Subcutaneous abdominal adipose tissue (tissue), 5 donors: Measurements from ENCODE around the gene ST3GAL6.

ENCODE experiments used
- H3K27ac ChIP-seq: one replicate; pipeline ENCODE4 v1.7.0; 2013; ENCODE audit warnings: low read depth, mild to moderate bottlenecking, inconsistent platforms, low read length, moderate library complexity
- H3K27me3 ChIP-seq, 5 donors: one replicate each; pipeline ENCODE4 v1.7.0; 2013; ENCODE audit warnings: low read length in 5 of 5, inconsistent platforms in 1 of 5; ENCODE audit not compliant: control insufficient read depth in 5 of 5, insufficient read depth in 4 of 5
- H3K36me3 ChIP-seq, 5 donors: one replicate each; pipeline ENCODE4 v1.7.0; 2013; ENCODE audit warnings: low read length in 5 of 5; ENCODE audit not compliant: control insufficient read depth in 5 of 5, insufficient read depth in 5 of 5
- H3K4me1 ChIP-seq, 5 donors: one replicate each; pipeline ENCODE4 v1.7.0; 2013; ENCODE audit warnings: low read length in 5 of 5, mild to moderate bottlenecking in 3 of 5, moderate library complexity in 1 of 5; ENCODE audit not compliant: control insufficient read depth in 5 of 5, insufficient read depth in 5 of 5
- H3K4me3 ChIP-seq, 5 donors: one replicate each; pipeline ENCODE4 v1.7.0; 2013; ENCODE audit warnings: low read length in 5 of 5, low read depth in 1 of 5
- H3K9ac ChIP-seq, 5 donors: one replicate each; pipeline ENCODE4 v1.7.0; 2013; ENCODE audit warnings: low read length in 5 of 5, mild to moderate bottlenecking in 4 of 5, moderate library complexity in 3 of 5
- H3K9me3 ChIP-seq, 5 donors: one replicate each; pipeline ENCODE4 v1.7.0; 2013; ENCODE audit warnings: low read length in 5 of 5; ENCODE audit not compliant: control insufficient read depth in 5 of 5
- donor health status: healthy.
- donor health status: healthy.
- donor health status: healthy.
- donor health status: healthy.
- donor health status: healthy.

ST3GAL6 gene

GRCh38 chr3:98737301-98737700, 25.8 kb upstream of the ST3GAL6 start:
- Histone ChIP-seq H3K4me3 (no peak overlapping the region), H3K27ac (no peak overlapping the region), H3K27me3 (no peaks in the 10 kb centered on the region), H3K9ac (no peak overlapping the region), H3K9me3 (no peaks in the 10 kb centered on the region), H3K36me3 (no peaks in the 10 kb centered on the region), H3K4me1 (peaks cover 3 to 25% (median 20%) of the 10 kb centered on the region in 5 donors)

DNA sequence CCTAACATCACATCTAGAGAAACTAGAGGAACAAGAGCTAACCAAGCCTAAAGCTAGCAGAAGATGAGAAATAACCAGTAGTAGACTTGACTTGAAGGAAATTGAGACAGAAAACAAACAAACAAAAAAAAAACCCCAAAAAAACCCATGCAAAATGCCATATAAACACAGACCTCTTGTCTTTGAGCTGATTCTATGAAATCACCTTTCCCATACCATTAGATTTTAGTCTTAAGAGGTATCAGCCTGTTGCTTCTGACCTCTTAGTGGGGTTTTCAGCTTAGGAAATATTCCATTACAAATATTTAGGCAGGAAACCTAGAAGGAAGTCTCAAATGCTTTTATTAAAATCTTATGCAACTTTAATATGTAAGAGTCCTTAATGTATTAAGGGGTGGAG, 23.9 kb upstream of the ST3GAL6 start:
- Histone ChIP-seq H3K27me3 (no peaks in the 10 kb centered on the region), H3K27ac (peak overlapping the region; percentile 3), H3K9me3 (no peaks in the 10 kb centered on the region), H3K4me1 (peaks cover 3 to 13% (median 9%) of the 10 kb centered on the region in 5 donors), H3K4me3 (no peak overlapping the region), H3K9ac (no peak overlapping the region), H3K36me3 (no peaks in the 10 kb centered on the region)

GRCh38 chr3:98740324-98740723, 22.8 kb upstream of the ST3GAL6 start:
- no peaks in the 10 kb centered on the region for H3K27me3 ChIP-seq
- H3K4me3 ChIP-seq = no peak overlapping the region
- H3K4me1 ChIP-seq = peaks cover 0 to 6% (median 0%) of the 10 kb centered on the region in 5 donors
- no peaks in the 10 kb centered on the region for H3K36me3 ChIP-seq
- no peaks in the 10 kb centered on the region for H3K9me3 ChIP-seq
- H3K27ac ChIP-seq = no peak overlapping the region
- H3K9ac ChIP-seq = no peak overlapping the region

- H3K4me3 ChIP-seq = no peak overlapping the region
- H3K27ac ChIP-seq = no peak overlapping the region
- no peaks in the 10 kb centered on the region for H3K36me3 ChIP-seq
- H3K9ac ChIP-seq = no peak overlapping the region
- no peaks in the 10 kb centered on the region for H3K9me3 ChIP-seq
- no peaks in the 10 kb centered on the region for H3K27me3 ChIP-seq
- H3K4me1 ChIP-seq = peaks cover 0 to 7% (median 0%) of the 10 kb centered on the region in 5 donors
These were observed 21.9 kb upstream of the ST3GAL6 start for GRCh38 chr3:98741121-98741716.

DNA sequence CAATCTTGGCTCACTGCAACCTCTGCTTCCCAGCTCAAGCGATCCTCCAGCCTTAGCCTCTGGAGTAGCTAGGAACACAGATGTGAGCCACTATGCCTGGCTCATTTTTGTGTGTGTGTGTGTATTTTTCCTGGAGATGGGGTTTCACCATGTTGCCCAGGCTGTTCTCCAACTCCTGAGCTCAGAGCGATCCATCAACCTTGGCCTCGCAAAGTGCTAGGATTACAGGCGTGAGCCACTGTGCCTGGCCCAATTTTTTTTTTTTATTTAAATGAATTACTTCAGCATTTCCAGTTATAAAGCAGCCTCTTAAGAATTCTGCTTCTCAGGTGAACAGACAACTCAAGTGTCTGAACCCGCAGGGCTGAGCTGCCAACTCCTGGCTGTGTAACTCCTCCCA, 20.1 kb upstream of the ST3GAL6 start:
- Histone ChIP-seq H3K27ac (no peak overlapping the region), H3K9me3 (no peaks in the 10 kb centered on the region), H3K4me1 (peaks cover 0 to 7% (median 0%) of the 10 kb centered on the region in 5 donors), H3K27me3 (no peaks in the 10 kb centered on the region), H3K9ac (no peak overlapping the region), H3K4me3 (no peak overlapping the region), H3K36me3 (no peaks in the 10 kb centered on the region)

GRCh38 chr3:98744283-98744682, 18.9 kb upstream of the ST3GAL6 start:
- Histone ChIP-seq H3K9ac (no peak overlapping the region), H3K4me1 (peaks cover 0 to 9% (median 0%) of the 10 kb centered on the region in 5 donors), H3K9me3 (no peaks in the 10 kb centered on the region), H3K27me3 (no peaks in the 10 kb centered on the region), H3K36me3 (no peaks in the 10 kb centered on the region), H3K4me3 (no peak overlapping the region), H3K27ac (no peak overlapping the region)

- H3K4me1 ChIP-seq = peaks cover 0 to 11% (median 0%) of the 10 kb centered on the region in 5 donors
- no peak overlapping the region for H3K27ac ChIP-seq
These were observed 17.4 kb upstream of the ST3GAL6 start for GRCh38 chr3:98745718-98746117.

DNA sequence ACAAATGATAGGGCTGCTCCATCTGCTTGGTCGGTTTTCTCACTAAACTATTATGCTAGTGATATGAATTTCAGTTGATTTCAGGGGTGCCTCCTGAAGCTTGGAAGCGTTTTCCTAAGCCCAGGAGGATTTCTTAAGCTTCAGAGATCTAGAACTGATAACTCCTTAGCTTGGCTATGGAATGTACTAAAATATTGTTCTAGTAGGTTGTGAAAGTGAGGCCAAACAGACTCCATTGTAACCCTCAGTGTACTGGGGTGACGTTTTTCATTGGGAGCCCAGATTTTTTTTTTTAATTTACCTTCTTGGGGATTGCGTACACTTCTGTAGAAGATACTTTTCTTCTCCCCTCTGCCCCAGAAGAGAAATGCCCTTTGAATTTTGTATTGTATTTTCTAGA, 17.0 kb upstream of the ST3GAL6 start:
- Histone ChIP-seq H3K36me3 (no peaks in the 10 kb centered on the region), H3K4me3 (no peak overlapping the region), H3K4me1 (peaks cover 0 to 11% (median 0%) of the 10 kb centered on the region in 5 donors), H3K9ac (no peak overlapping the region), H3K9me3 (no peaks in the 10 kb centered on the region), H3K27ac (no peak overlapping the region), H3K27me3 (no peaks in the 10 kb centered on the region)

More at GRCh38 chr3:98745718-98746117, 17.4 kb upstream of the ST3GAL6 start:
- Histone ChIP-seq H3K9me3 (no peaks in the 10 kb centered on the region), H3K4me3 (no peak overlapping the region), H3K9ac (no peak overlapping the region), H3K36me3 (no peaks in the 10 kb centered on the region), H3K27me3 (no peaks in the 10 kb centered on the region)

DNA sequence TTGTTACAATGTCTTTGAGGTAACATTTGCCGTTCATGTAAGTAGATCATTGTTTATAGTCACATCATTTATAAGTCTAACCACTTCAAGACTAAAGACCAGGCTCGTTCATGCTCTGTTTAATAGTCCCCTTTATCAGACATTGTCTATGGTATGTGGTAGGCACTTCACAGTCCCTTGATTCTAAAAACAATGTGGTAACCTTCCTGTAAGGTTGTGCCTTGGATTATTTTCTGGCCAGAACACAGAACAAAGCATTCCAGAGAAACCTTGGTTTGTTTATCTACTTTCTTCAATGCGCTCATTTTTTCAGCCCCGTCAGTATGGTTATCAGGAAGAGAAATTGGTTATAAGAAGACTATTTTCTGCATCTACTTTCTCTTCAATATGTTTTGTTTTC, 16.3 kb upstream of the ST3GAL6 start:
- Histone ChIP-seq H3K9me3 (no peaks in the 10 kb centered on the region), H3K4me3 (no peak overlapping the region), H3K27me3 (no peaks in the 10 kb centered on the region), H3K9ac (no peak overlapping the region), H3K36me3 (no peaks in the 10 kb centered on the region), H3K4me1 (peaks cover 0 to 7% (median 0%) of the 10 kb centered on the region in 5 donors), H3K27ac (no peak overlapping the region)

DNA sequence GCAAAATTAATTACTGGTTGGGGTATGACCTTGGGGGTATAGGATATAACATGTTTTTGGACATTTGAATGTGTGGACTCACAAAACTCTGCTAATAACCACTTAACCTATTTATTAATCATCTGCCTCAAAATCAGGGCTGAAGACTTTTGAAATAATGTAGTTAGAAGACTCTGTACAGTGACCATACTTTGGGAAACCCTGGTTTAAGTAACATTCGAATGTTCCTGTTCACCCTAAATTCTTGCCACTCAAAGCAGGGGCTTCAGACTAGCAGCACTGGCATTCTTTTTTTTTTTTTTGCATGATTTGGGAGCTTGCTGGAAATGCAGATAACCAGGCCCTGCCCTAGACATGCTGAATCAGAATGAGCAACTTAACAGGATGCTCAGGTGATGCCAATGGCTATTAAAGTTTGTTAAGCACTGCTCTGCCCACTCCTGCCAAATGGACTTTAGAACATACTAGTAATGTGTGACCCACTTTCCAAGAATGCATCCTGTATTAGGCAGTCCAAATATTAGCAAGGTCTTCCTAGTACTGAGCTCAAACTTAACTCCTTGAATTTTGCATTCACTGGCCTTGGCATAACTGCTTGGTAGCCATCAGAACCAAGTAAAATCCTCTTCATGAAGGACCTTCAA, 12.7 kb upstream of the ST3GAL6 start:
- H3K4me1 ChIP-seq = peaks cover 0 to 4% (median 0%) of the 10 kb centered on the region in 5 donors
- H3K9me3 ChIP-seq = no peaks in the 10 kb centered on the region
- no peak overlapping the region for H3K9ac ChIP-seq
- no peaks in the 10 kb centered on the region for H3K27me3 ChIP-seq
- H3K36me3 ChIP-seq = no peaks in the 10 kb centered on the region
- no peak overlapping the region for H3K27ac ChIP-seq
- H3K4me3 ChIP-seq = no peak overlapping the region
